SK-N-SH treated with all-trans-retinoic acid at 6 μM for 48 hours (cell line): ENCODE measurements around the gene TXN.

ENCODE experiments used
- ATAC-seq: fragments of 200-7000 bp; cut with Tn5 transposase; 3 replicates; pipeline ENCODE4 v1.9.1; 2020; ENCODE audit warnings: mild to moderate bottlenecking, moderate library complexity
- ARNTL ChIP-seq: fragments of 450-650 bp; formaldehyde crosslinking; IDR thresholded peaks from 2 replicates; pipeline ENCODE4 v1.5.0; 2020; ENCODE audit warnings: low read depth, mild to moderate bottlenecking, moderate library complexity, borderline replicate concordance
- BACH2 ChIP-seq: fragments of 250-450 bp; sonication (Bioruptor Pico); IDR thresholded peaks from 2 replicates; pipeline ENCODE4 v1.9.0; 2021; ENCODE audit warnings: mild to moderate bottlenecking, borderline replicate concordance
- CSDC2 ChIP-seq: fragments of 250-450 bp; sonication (Bioruptor Pico); IDR thresholded peaks from 2 replicates; pipeline ENCODE4 v1.5.0; 2020; ENCODE audit warnings: mild to moderate bottlenecking, moderate library complexity
- CSRNP3 ChIP-seq: fragments of 250-450 bp; sonication (Bioruptor Pico); IDR thresholded peaks from 2 replicates; pipeline ENCODE4 v1.5.1; 2021; ENCODE audit warnings: mild to moderate bottlenecking, moderate library complexity
- GLIS3 ChIP-seq: fragments of 250-450 bp; sonication (Bioruptor Pico); IDR thresholded peaks from 2 replicates; pipeline ENCODE4 v1.5.0; 2020; ENCODE audit warnings: mild to moderate bottlenecking, moderate library complexity
- OSR1 ChIP-seq: fragments of 250-450 bp; sonication (Bioruptor Pico); IDR thresholded peaks from 2 replicates; pipeline ENCODE4 v1.8.0; 2022; ENCODE audit warnings: moderate library complexity, mild to moderate bottlenecking, inconsistent platforms
- PATZ1 ChIP-seq: fragments of 250-450 bp; sonication (Bioruptor Pico); IDR thresholded peaks from 2 replicates; pipeline ENCODE4 v1.8.0; 2020; ENCODE audit warnings: mild to moderate bottlenecking, moderate library complexity, borderline replicate concordance
- PPARA ChIP-seq: fragments of 250-450 bp; sonication (Bioruptor Pico); IDR thresholded peaks from 2 replicates; pipeline ENCODE4 v1.5.0; 2020; ENCODE audit warnings: mild to moderate bottlenecking, borderline replicate concordance
- RARB ChIP-seq: fragments of 250-450 bp; sonication (Bioruptor Pico); IDR thresholded peaks from 2 replicates; pipeline ENCODE4 v1.8.0; 2021; ENCODE audit warnings: mild to moderate bottlenecking, moderate library complexity
- SNAI2 ChIP-seq: fragments of 250-450 bp; sonication (Bioruptor Pico); IDR thresholded peaks from 2 replicates; pipeline ENCODE4 v1.5.0; 2020; ENCODE audit warnings: mild to moderate bottlenecking, moderate library complexity
- TCF4 ChIP-seq: fragments of 250-450 bp; sonication (Bioruptor Pico); IDR thresholded peaks from 2 replicates; pipeline ENCODE4 v1.8.0; 2021; ENCODE audit warnings: mild to moderate bottlenecking, moderate library complexity, borderline replicate concordance
- TOX ChIP-seq: fragments of 250-450 bp; sonication (Bioruptor Pico); IDR thresholded peaks from 2 replicates; pipeline ENCODE4 v1.8.0; 2021; ENCODE audit warnings: mild to moderate bottlenecking, moderate library complexity, borderline replicate concordance
- TSHZ2 ChIP-seq: fragments of 250-450 bp; sonication (Bioruptor Pico); IDR thresholded peaks from 2 replicates; pipeline ENCODE4 v1.5.0; 2020; ENCODE audit warnings: mild to moderate bottlenecking, moderate library complexity
- ZNF70 ChIP-seq: fragments of 450-650 bp; formaldehyde crosslinking; IDR thresholded peaks from 2 replicates; pipeline ENCODE4 v1.5.0; 2020; ENCODE audit warnings: mild to moderate bottlenecking, moderate library complexity
- TF ChIP-seq, protein P1 (sequence below): fragments of 250-450 bp; sonication (Bioruptor Pico); IDR thresholded peaks from 2 replicates; pipeline ENCODE4 v1.5.1; 2020; ENCODE audit warnings: low read depth, mild to moderate bottlenecking, moderate library complexity

The TXN gene

DNA sequence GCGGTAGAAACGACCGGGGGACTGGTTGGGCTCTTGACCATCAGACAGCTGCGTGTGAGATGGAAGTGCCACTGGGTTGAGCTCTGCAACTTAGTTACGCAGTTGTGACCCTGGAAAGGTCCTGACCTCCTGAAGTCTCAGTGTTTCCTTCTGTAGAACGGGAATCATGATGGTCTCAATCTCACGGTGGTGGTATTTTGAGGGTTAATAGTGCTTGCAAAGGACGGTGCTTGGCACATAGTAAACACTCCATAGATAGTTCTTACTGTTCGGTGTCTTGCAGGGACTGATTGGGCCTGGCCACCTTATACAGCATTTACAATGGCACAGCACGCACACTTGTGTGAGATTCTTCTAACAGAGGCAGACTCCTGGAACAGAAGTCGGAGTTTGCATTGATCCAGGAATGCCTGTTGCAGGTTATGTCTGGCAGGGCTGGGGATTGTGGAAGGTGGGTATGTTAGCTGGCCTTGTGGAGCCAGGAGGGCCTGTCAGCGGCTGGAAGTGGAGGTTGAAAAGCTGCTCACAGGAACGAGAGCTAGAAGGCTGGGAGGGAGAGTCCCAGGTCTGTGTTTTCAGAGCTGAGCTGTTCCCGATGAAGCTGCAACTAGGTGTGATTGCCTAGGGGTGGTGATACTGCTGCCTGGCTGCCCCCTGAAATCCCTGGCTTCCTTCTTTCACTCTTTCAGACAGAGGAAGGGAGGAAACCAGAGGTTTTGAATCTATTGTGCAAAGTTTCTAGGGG lies 962 bp upstream of the TXN start:
- peak; percentile 1; the same call in 2 of the 3 replicates for ATAC-seq
- TF ChIP-seq PPARA (CRISPR knock-in tag) (no peak), CSRNP3 (CRISPR knock-in tag) (no peak), OSR1 (CRISPR knock-in tag) (no peak), TOX (CRISPR knock-in tag) (no peak), TSHZ2 (CRISPR knock-in tag) (no peak), CSDC2 (CRISPR knock-in tag) (no peak), BACH2 (no peak), TCF4 (CRISPR knock-in tag) (no peak), PATZ1 (CRISPR knock-in tag) (no peak)
- TF ChIP-seq, protein P1, sequence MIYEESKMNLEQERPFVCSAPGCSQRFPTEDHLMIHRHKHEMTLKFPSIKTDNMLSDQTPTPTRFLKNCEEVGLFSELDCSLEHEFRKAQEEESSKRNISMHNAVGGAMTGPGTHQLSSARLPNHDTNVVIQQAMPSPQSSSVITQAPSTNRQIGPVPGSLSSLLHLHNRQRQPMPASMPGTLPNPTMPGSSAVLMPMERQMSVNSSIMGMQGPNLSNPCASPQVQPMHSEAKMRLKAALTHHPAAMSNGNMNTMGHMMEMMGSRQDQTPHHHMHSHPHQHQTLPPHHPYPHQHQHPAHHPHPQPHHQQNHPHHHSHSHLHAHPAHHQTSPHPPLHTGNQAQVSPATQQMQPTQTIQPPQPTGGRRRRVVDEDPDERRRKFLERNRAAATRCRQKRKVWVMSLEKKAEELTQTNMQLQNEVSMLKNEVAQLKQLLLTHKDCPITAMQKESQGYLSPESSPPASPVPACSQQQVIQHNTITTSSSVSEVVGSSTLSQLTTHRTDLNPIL (CRISPR knock-in tag): no peak

DNA sequence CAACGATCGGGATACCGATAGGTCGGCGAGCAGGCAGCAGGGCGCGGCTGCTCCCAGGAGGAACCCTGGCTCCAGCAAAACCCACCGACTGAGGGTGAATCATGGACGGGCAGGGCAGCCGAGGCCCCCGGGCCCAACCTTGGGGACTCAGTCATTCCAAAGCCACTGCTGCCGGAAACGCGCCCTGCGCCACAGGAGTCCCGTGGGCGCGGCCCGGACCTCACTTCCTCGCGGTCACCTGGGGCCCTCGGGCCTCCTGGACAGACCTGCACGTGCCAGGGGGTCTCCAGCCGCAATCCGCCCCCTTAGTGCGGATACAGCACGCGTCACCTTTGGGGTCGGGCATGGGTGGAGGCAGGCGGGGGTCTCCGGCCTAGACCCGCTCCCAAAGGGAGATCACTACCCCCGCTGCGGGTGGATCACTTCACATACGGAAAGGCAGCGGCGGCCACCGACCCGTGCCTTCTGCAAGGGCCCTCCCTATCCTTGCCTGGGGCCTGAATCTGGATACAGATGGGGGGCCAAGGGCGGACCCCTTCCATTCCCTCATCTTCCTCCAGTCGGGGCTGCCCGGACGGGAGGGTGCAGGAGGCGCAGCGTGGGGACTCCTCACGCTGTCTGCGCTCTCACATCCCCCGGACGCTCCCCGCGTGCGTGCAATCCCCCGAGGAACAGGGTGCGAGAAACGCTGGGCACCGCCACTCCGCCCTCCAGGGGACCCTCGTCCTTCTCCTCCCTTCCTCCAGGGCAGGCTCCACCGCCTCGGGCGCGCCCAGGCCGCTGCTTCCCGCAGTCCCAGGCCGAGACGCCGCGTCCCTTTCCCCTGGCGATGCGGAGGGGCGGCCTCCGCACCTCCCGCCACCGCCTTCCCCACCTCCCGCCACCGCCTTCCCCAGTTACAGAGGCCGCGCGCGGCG lies 586 bp downstream of the TXN start:
- TF ChIP-seq TSHZ2 (CRISPR knock-in tag): no peak
- no peak for TF ChIP-seq PPARA (CRISPR knock-in tag)
- TF ChIP-seq RARB (CRISPR knock-in tag): no peak
- TF ChIP-seq SNAI2 (CRISPR knock-in tag): no peak
- TF ChIP-seq OSR1 (CRISPR knock-in tag): no peak
- no peak for TF ChIP-seq TOX (CRISPR knock-in tag)
- TF ChIP-seq ARNTL (CRISPR knock-in tag): no peak
- no peak for TF ChIP-seq PATZ1 (CRISPR knock-in tag)
- no peak for TF ChIP-seq GLIS3 (CRISPR knock-in tag)
- no peak for TF ChIP-seq ZNF70 (CRISPR knock-in tag)
- ATAC-seq: peak; percentile 54
